ENCODE measurements around the gene SRGAP1.

SRGAP1 gene

GRCh38 chr12:63942464-63943241 is 98.2 kb downstream of the SRGAP1 start:
- no peaks in the 10 kb centered on the region for H3F3A ChIP-seq (ENCODE audit: insufficient read depth, low read length)
- H3K9ac ChIP-seq (ENCODE audit: low read length), result no peak overlapping the region
- no peaks in the 10 kb centered on the region for H4K20me1 ChIP-seq (ENCODE audit: insufficient read depth, low read length)
- H3K36me3 ChIP-seq (replicated peaks; ENCODE audit: insufficient read depth, low read length), result no peaks in the 10 kb centered on the region
- no peaks in the 10 kb centered on the region for H3K79me2 ChIP-seq (ENCODE audit: low read length)
- no peaks in the 10 kb centered on the region for H3K9me2 ChIP-seq (replicated peaks; ENCODE audit: insufficient read depth, low read length)
- H3K4me1 ChIP-seq (ENCODE audit: low read length), result no peaks in the 10 kb centered on the region
- H3K9me3 ChIP-seq (replicated peaks; ENCODE audit: insufficient read depth, low read length), result no peaks in the 10 kb centered on the region
- no peak overlapping the region for H3K27ac ChIP-seq (ENCODE audit: low read length)
- no peaks in the 10 kb centered on the region for H3K27me3 ChIP-seq (replicated peaks; ENCODE audit: insufficient read depth, low read length)
- DNase-seq, result no peak
- H3K4me2 ChIP-seq (ENCODE audit: low read depth, low read length), result no peak overlapping the region
- H2AFZ ChIP-seq (ENCODE audit: low read length), result no peak overlapping the region
- H3K4me3 ChIP-seq (ENCODE audit: low read length), result no peak overlapping the region
- TF ChIP-seq EZH2 (optimal IDR thresholded peaks at IDR 0.05; ENCODE audit: low read depth, low read length) (no peak), EZH2phosphoT487 (IDR thresholded peaks at IDR 0.05; ENCODE audit: low read length) (no peak), CTCF (IDR thresholded peaks at IDR 0.05; ENCODE audit: low read length) (no peak)

- no peaks in the 10 kb centered on the region for H3K9me2 ChIP-seq (replicated peaks; ENCODE audit: insufficient read depth, low read length)
- H3K79me2 ChIP-seq (ENCODE audit: low read length), result no peaks in the 10 kb centered on the region
- H3F3A ChIP-seq (ENCODE audit: insufficient read depth, low read length), result no peaks in the 10 kb centered on the region
- no peaks in the 10 kb centered on the region for H3K9me3 ChIP-seq (replicated peaks; ENCODE audit: insufficient read depth, low read length)
- no peaks in the 10 kb centered on the region for H3K36me3 ChIP-seq (replicated peaks; ENCODE audit: insufficient read depth, low read length)
- TF ChIP-seq EZH2phosphoT487 (IDR thresholded peaks at IDR 0.05; ENCODE audit: low read length) (no peak), CTCF (IDR thresholded peaks at IDR 0.05; ENCODE audit: low read length) (no peak), EZH2 (optimal IDR thresholded peaks at IDR 0.05; ENCODE audit: low read depth, low read length) (no peak)
- H3K4me2 ChIP-seq (ENCODE audit: low read depth, low read length), result no peak overlapping the region
- no peak overlapping the region for H3K9ac ChIP-seq (ENCODE audit: low read length)
- no peak overlapping the region for H3K4me3 ChIP-seq (ENCODE audit: low read length)
- H3K27ac ChIP-seq (ENCODE audit: low read length), result no peak overlapping the region
- H3K27me3 ChIP-seq (replicated peaks; ENCODE audit: insufficient read depth, low read length), result no peaks in the 10 kb centered on the region
- DNase-seq, result no peak
- H2AFZ ChIP-seq (ENCODE audit: low read length), result no peak overlapping the region
- no peaks in the 10 kb centered on the region for H3K4me1 ChIP-seq (ENCODE audit: low read length)
- no peaks in the 10 kb centered on the region for H4K20me1 ChIP-seq (ENCODE audit: insufficient read depth, low read length)
Measured at GRCh38 chr12:63944034-63944579, 99.6 kb downstream of the SRGAP1 start.

GRCh38 chr12:63944586-63945228 is 100.2 kb downstream of the SRGAP1 start:
- no peaks in the 10 kb centered on the region for H3K4me1 ChIP-seq (ENCODE audit: low read length)
- no peaks in the 10 kb centered on the region for H3K9me2 ChIP-seq (replicated peaks; ENCODE audit: insufficient read depth, low read length)
- no peaks in the 10 kb centered on the region for H4K20me1 ChIP-seq (ENCODE audit: insufficient read depth, low read length)
- H3K4me3 ChIP-seq (ENCODE audit: low read length), result no peak overlapping the region
- H3K36me3 ChIP-seq (replicated peaks; ENCODE audit: insufficient read depth, low read length), result no peaks in the 10 kb centered on the region
- no peaks in the 10 kb centered on the region for H3K79me2 ChIP-seq (ENCODE audit: low read length)
- H3K27ac ChIP-seq (ENCODE audit: low read length), result no peak overlapping the region
- H2AFZ ChIP-seq (ENCODE audit: low read length), result no peak overlapping the region
- TF ChIP-seq EZH2phosphoT487 (IDR thresholded peaks at IDR 0.05; ENCODE audit: low read length), result no peak
- no peak for TF ChIP-seq EZH2 (optimal IDR thresholded peaks at IDR 0.05; ENCODE audit: low read depth, low read length)
- TF ChIP-seq CTCF (IDR thresholded peaks at IDR 0.05; ENCODE audit: low read length), result no peak
- H3F3A ChIP-seq (ENCODE audit: insufficient read depth, low read length), result no peaks in the 10 kb centered on the region
- H3K9ac ChIP-seq (ENCODE audit: low read length), result no peak overlapping the region
- no peaks in the 10 kb centered on the region for H3K9me3 ChIP-seq (replicated peaks; ENCODE audit: insufficient read depth, low read length)
- no peak overlapping the region for H3K4me2 ChIP-seq (ENCODE audit: low read depth, low read length)
- DNase-seq, result no peak
- H3K27me3 ChIP-seq (replicated peaks; ENCODE audit: insufficient read depth, low read length), result no peaks in the 10 kb centered on the region
